ENCODE results near the gene ATP6V1F. TPM values are rescaled to one million over a fixed set of nuclear protein-coding genes. Genes with fewer than 3 reads are reported as not detected.
A peak's percentile ranks its signal among the peaks of the same experiment; 100 is the strongest.

Gene ATP6V1F
- total and polyA plus RNA-seq, 11 donors = 91.6 to 198 (median 122) TPM

GRCh38 chr7:128860158-128861073 lies 2.2 kb upstream of the ATP6V1F start:
- WGBS, 4 donors = 23 to 39% (median 33%) methylated on average over 10 of the region's 10 CpGs
- DNase-seq (peak in 1 of 5 donors; percentile 58), ATAC-seq (peak in 3 of 4 donors; percentile 1 to 7 (median 2))
- Histone ChIP-seq H3K36me3 (peaks cover 0 to 41% (median 25%) of the 10 kb centered on the region in 9 donors), H3K27me3 (no peaks in the 10 kb centered on the region), H3K4me3 (no peak overlapping the region), H3K4me1 (peaks cover 3 to 62% (median 43%) of the 10 kb centered on the region in 12 donors), H3K9me3 (no peaks in the 10 kb centered on the region), H3K27ac (peak overlapping the region in 11 of 12 donors; percentile 33 to 81 (median 60))
- no peak for TF ChIP-seq POLR2A (IDR thresholded peaks at IDR 0.05)
- TF ChIP-seq, protein P1, sequence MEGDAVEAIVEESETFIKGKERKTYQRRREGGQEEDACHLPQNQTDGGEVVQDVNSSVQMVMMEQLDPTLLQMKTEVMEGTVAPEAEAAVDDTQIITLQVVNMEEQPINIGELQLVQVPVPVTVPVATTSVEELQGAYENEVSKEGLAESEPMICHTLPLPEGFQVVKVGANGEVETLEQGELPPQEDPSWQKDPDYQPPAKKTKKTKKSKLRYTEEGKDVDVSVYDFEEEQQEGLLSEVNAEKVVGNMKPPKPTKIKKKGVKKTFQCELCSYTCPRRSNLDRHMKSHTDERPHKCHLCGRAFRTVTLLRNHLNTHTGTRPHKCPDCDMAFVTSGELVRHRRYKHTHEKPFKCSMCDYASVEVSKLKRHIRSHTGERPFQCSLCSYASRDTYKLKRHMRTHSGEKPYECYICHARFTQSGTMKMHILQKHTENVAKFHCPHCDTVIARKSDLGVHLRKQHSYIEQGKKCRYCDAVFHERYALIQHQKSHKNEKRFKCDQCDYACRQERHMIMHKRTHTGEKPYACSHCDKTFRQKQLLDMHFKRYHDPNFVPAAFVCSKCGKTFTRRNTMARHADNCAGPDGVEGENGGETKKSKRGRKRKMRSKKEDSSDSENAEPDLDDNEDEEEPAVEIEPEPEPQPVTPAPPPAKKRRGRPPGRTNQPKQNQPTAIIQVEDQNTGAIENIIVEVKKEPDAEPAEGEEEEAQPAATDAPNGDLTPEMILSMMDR (IDR thresholded peaks at IDR 0.05) = peak in 9 of 12 donors; percentile 8 to 42 (median 28)
- intact Hi-C loops (cut with DNase I) = loop anchor here in 5 of 10 donors (5.0 to 10.0 kb wide), 5 partner anchors 66 to 123 kb away; partner anchors contain the start of genes CALU (in 2 of the 5) and CCDC136 (in 2 of the 5)

DNA sequence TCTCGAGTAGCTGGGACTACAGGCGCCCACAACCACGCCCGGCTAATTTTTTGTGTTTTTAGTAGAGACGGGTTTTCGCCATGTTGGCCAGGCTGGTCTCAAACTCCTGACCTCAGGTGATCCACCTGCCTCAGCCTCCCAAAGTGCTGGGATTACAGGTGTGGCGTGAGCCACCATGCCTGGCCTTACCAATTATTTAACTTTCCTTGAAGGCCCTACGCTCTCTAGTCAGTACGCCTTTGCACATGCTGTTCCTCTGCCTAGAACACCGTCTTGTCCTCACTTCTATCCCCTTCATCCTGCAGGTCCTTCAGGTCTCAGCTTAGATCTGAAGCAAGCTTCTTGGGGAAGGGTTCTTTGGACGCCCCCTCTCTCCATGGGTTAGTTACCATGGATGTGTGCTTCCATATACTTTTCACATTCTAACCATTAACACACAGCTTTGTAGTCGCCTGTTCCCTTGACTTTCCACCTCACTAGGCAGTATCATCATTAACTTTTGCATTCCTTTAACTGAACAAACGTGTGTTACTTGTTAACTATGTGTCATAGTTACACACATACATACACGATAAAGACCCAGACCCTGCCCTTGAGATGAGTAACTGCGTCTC lies 592 bp upstream of the ATP6V1F start:
- ATAC-seq = no peak
- H3K4me1 ChIP-seq = peaks cover 3 to 58% (median 43%) of the 10 kb centered on the region in 12 donors

DNA sequence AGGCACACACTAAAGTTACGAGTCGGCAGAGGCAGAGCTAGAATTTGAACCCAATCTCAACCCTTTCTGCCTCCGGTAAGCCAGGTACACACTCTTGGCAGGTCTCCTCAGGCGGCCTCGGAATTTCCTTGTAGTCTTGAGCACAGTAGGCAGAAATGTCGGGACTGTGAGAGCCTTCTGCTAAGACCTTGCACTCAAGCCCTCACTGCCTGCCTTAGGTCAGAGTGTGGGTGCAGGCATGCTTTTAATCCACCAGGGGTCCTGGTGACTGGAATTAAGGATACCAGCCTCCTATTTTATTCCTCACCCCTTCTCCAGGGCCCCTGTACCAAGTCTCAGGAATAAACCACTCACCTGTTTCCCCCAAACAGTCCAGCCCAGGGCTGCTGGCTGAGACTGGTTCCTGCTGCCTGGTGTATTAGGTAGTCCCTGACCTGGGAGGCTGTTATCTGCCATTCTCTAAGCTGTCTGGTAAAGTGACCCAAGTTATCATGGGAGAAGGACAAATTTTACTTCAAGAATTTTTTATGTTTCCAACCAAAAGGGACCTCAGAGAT lies 855 bp downstream of the ATP6V1F start:
- Histone ChIP-seq H3K27me3 (no peaks in the 10 kb centered on the region), H3K9me3 (no peaks in the 10 kb centered on the region), H3K4me1 (peaks cover 5 to 58% (median 43%) of the 10 kb centered on the region in 12 donors), H3K36me3 (peaks cover 0 to 21% (median 17%) of the 10 kb centered on the region in 9 donors), H3K27ac (peak overlapping the region in 10 of 12 donors; percentile 47 to 87 (median 74)), H3K4me3 (peak overlapping the region; percentile 39 to 91 (median 82))
- TF ChIP-seq POLR2A (IDR thresholded peaks at IDR 0.05) = no peak
- TF ChIP-seq, protein P1 (IDR thresholded peaks at IDR 0.05) = peak in 8 of 12 donors; percentile 6 to 47 (median 30)
- 1 to 4% (median 2%) methylated on average over 6 of the region's 6 CpGs for WGBS, 4 donors
- peak in 1 of 4 donors; percentile 10 for ATAC-seq
- intact Hi-C loops (cut with DNase I) = loop anchor here in 5 of 10 donors (2.0 to 10.0 kb wide), 6 partner anchors 31 to 126 kb away; partner anchors contain the start of genes CALU (in 2 of the 5) and CCDC136 (in 2 of the 5)
- no peak for DNase-seq

More for the DNA sequence above, 592 bp upstream of the ATP6V1F start:
- WGBS, 4 donors = 67 to 74% (median 72%) methylated on average over 15 of the region's 15 CpGs
- no peak for TF ChIP-seq POLR2A (IDR thresholded peaks at IDR 0.05)
- TF ChIP-seq, protein P1 (IDR thresholded peaks at IDR 0.05) = no peak
- Histone ChIP-seq H3K9me3 (no peaks in the 10 kb centered on the region), H3K36me3 (peaks cover 0 to 28% (median 17%) of the 10 kb centered on the region in 9 donors), H3K27ac (peak overlapping the region in 7 of 12 donors; percentile 21 to 87 (median 77)), H3K4me3 (peak overlapping the region in 10 of 12 donors; percentile 67 to 91 (median 82)), H3K27me3 (no peaks in the 10 kb centered on the region)
- no peak for DNase-seq
- intact Hi-C loops (cut with DNase I) = loop anchor here in 5 of 10 donors (2.0 to 10.0 kb wide), 6 partner anchors 29 to 125 kb away; partner anchors contain the start of genes CALU (in 2 of the 5) and CCDC136 (in 2 of the 5)
